ENCODE data around the gene THPO.

Gene THPO

DNA sequence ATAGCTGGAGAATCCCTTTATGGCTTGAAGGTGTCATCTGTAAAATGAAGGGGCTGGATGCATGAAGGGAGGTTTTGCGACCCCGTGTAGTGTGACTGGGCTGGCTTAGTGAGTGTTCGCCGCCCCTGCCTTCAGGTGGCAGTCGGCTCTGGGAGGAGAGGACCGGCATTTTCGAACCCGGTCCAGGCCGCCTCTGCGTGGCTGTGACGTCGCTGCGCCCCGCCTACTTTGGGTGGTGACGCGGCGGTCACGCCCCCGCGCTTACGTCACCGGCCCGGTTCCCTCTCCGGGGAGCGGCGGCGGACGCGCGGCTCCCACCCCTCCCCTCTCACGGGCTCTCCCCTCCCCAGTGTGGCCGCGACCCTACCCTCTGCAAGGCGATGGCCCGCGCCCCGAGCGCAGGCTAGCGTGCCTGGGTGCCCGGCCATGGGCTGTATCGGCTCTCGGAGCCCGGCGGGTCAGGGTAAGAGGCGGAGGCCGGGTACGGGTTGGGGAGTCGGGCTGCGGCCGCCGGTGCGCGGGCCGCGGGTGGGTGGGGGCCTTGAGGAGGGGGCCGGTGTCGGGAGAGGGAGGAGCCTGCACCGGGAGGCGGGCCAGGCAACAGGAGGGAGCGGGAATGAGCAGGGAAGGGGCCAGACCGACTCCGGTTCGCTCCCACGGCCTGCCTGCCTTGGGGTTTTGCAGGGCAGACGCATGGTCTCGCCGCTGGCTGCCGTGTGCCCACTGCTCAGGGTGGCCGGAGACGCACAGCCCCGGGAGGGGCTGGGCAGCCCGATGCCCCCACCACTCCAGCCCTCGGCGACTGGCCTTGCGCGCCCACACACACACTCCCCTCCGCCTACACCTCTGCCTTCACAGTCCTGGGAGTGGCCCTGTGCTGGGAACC is 42.1 kb downstream of the THPO start:
- in situ Hi-C loops (cut with HindIII; ENCODE audit: low sequenced_read_pairs), result no loop called here

DNA sequence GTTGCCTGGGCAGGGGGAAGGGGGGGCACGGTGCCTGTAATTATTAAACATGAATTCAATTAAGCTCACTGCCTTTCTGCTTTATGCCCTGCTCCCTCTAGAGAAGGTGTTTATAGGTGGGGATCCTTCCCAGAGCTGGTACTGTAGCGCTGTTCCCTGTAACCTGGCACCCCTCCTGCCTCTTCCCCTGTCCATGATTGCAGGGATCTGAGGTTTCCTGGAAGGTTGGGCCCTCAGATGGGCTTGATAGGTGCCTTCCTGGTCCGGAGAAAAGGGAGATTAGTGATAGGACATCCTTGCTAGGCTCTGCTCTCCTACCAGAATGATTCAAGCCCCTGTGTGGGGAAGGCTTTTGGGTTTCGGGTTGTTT is 42.7 kb downstream of the THPO start:
- in situ Hi-C loops (cut with HindIII; ENCODE audit: low sequenced_read_pairs), result no loop called here

DNA sequence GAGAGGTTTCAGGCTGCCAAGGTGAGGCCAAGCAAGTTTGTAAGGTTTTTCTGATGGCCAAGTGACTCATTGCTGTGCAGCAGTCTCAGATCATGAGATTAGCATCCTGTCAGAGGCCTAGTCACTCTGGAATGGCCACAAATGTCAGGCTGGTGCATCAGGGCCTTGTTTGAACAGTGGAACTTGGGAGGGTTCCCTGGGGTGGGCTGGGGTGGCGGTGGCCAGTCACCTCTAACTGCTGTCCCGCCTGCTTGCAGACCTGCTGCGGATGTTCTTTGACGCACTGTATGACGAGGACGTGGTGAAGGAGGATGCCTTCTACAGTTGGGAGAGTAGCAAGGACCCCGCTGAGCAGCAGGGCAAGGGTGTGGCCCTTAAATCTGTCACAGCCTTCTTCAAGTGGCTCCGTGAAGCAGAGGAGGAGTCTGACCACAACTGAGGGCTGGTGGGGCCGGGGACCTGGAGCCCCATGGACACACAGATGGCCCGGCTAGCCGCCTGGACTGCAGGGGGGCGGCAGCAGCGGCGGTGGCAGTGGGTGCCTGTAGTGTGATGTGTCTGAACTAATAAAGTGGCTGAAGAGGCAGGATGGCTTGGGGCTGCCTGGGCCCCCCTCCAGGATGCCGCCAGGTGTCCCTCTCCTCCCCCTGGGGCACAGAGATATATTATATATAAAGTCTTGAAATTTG is 43.4 kb downstream of the THPO start:
- in situ Hi-C loops (cut with HindIII; ENCODE audit: low sequenced_read_pairs), result no loop called here

DNA sequence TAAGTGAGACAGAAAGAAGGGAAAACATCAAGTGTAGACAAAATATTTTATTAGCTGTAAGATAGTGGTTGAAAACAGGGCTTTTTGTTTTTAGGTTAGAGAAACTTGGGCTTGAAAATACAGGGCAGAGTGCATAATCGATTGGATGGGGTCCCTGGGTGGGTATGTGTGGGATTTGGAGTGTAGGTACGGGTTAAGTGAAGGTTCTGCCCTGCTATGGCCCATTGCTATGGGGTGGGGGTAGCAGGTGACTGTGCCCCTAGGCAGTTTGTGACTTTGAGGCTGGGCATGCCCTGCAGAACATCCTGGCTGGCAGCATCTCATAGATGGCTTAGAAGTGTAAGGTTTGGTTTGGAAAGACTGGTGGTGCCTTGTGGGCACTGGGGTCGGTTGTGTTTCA is 44.3 kb downstream of the THPO start:
- in situ Hi-C loops (cut with HindIII; ENCODE audit: low sequenced_read_pairs), result no loop called here

DNA sequence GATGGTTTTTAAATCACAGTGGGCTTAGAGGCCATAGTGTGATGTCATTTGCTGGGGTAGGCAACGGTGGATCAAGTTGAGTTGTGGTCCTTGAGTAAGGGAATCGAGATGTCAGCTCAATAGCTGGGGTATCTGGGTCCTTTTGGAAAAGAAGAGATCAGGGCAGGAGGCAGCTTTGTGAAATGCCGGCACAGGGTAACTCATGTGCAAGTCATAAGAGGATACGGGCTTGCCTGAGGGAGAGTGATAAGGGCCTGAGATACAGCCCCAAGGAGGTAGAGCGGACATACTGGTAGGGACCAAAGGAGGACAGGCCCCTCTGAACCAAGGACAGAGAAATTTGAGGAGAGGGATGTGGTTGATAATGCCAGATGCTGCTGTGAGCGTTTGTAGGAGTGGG is 44.8 kb downstream of the THPO start:
- in situ Hi-C loops (cut with HindIII; ENCODE audit: low sequenced_read_pairs), result no loop called here

DNA sequence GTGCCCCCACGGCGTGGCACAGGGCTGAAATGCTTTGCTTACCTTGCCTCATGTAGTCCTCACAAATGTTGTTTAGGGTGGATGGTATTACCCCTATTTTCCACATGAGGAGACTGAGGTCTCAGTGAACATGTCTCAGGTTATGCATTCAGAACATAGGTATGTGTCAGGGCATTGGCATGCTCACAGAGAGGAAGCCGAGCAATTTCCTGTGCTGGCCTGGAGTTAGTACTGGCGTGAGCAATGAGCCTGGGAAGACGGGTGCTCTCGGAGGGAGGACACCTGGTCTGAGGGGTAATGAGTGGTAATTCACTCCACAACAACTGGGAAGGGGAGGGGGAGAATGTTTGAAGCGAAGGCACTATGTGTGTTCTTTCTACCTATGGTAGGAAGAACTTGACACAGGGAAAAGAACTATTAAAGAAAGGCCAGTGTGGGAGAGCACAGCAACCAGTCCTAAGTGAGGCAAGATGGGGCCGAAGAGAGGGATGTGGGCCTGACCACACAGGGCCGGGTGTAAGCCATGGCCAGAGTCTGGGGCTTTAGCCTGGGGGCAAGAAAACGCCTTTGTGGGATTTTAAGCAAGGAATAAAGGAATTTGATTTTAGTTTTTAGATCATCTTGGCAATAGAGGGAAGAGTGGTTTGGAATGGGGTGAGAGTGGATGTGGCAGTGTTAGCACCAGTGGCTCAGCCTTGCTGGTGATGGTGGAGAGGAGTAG is 45.5 kb downstream of the THPO start:
- in situ Hi-C loops (cut with HindIII; ENCODE audit: low sequenced_read_pairs), result no loop called here

DNA sequence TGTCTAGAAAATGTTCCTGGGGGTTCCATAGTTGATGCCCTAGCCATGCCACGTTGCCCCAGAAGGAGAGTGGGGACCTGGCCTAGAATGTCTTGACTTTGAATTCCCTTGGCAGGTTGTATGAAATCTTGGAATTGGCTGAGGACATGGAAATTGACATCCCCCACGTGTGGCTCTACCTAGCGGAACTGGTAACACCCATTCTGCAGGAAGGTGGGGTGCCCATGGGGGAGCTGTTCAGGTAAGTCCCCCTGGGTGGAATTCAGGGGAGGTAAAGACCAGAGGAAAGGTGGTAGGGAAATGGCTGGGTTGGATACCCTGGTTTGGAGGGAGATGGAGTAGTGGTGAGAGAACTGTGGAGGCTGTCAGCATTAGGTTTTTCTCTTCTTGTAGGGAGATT is 49.5 kb downstream of the THPO start:
- in situ Hi-C loops (cut with HindIII; ENCODE audit: low sequenced_read_pairs), result no loop called here

DNA sequence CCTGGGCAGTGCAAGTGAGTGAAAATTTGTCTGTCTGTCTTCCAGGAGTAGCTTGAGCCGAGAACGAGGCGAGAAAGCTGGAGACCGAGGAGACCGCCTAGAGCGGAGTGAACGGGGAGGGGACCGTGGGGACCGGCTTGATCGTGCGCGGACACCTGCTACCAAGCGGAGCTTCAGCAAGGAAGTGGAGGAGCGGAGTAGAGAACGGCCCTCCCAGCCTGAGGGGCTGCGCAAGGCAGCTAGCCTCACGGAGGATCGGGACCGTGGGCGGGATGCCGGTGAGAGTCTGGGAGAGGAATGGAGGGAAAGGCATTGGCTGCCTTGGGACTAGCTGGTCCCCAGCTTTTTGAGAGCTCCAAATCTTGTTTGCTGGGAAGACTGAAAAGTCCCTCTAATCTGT is 50.8 kb downstream of the THPO start:
- in situ Hi-C loops (cut with HindIII; ENCODE audit: low sequenced_read_pairs), result no loop called here

DNA sequence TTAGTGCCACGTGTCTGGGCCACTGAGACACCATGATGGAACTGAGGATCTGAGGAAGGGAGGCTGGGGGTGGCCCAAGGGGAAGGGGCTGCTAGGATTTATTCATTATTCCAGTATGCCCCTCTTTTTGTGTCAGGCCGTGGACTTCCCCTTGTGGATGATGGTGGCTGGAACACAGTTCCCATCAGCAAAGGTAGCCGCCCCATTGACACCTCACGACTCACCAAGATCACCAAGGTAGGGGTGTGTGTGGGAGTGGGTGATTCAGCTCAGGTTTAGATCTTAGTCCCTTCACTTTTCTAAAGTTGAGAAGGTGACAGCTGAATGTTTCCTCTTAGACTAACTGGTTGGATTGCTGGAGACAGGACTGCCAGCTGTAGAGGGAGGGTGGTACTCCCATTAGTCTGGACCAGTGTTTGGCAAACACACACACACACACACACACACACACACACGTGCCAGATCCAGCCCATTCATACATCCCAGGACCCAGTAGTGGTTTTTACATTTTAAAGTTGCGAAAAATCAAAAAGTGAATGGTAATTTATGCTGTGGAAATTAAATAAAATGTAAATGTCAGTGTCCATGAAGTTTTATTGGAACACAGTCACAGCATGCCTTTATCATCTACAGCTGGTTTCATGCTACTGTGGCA is 52.2 kb downstream of the THPO start:
- in situ Hi-C loops (cut with HindIII; ENCODE audit: low sequenced_read_pairs), result no loop called here

DNA sequence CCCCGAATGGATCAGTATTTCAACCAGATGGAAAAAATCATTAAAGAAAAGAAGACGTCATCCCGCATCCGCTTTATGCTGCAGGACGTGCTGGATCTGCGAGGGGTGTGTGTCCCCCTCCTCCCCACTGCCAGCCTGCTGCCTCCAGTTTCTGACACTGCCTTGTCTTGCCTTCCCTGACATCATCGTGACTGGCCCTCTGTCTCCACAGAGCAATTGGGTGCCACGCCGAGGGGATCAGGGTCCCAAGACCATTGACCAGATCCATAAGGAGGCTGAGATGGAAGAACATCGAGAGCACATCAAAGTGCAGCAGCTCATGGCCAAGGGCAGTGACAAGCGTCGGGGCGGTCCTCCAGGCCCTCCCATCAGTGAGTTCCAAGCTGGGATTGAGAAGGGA is 52.7 kb downstream of the THPO start:
- in situ Hi-C loops (cut with HindIII; ENCODE audit: low sequenced_read_pairs), result no loop called here

DNA sequence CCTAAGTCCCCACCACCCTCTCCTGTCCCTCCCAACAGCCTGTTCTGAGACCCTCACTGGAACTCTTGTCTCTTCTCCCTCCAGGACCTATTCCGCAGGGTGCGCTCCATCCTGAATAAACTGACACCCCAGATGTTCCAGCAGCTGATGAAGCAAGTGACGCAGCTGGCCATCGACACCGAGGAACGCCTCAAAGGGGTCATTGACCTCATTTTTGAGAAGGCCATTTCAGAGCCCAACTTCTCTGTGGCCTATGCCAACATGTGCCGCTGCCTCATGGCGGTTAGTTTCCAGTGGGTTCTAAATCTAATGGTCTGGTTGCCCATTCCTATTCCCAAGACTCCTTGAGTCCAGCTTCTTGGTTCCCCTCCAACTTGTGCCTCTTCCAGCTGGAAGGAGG is 54.3 kb downstream of the THPO start:
- in situ Hi-C loops (cut with HindIII; ENCODE audit: low sequenced_read_pairs), result no loop called here

DNA sequence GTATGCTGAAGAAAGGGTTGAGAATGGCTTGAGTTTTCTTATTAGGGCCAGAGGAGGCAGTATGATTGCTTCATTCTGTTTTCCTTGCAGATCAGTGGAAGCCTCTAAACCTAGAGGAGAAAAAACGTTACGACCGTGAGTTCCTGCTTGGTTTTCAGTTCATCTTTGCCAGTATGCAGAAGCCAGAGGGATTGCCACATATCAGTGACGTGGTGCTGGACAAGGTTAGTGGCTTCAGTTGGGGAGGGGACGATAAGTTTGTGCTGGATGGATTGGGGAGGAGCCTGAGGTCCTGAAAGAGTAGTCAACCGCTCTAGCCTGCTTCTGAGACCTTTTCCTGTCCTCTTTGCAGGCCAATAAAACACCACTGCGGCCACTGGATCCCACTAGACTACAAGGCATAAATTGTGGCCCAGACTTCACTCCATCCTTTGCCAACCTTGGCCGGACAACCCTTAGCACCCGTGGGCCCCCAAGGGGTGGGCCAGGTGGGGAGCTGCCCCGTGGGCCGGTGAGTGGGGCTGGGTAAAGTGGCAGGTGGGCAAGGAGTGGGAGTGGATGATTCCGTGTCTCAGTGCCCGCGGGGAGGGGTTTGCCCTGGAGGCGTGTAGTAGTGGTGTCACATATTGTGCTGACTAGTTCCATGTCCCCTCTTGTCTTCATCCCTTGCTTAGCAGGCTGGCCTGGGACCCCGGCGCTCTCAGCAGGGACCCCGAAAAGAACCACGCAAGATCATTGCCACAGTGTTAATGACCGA is 55.1 kb downstream of the THPO start:
- in situ Hi-C loops (cut with HindIII; ENCODE audit: low sequenced_read_pairs), result no loop called here

Data from endothelial cell of hepatic sinusoid (primary cell).